ENCODE results near the gene MRC2. TPM values are rescaled to one million over a fixed set of nuclear protein-coding genes. Genes with fewer than 3 reads are reported as not detected.

The MRC2 gene
- total RNA-seq, 1 donor from 2014 or later = 127 TPM

GRCh38 chr17:62712171-62712581 is 84.7 kb downstream of the MRC2 start:
- no peaks in the 10 kb centered on the region for H3K36me3 ChIP-seq
- no peaks in the 10 kb centered on the region for H3K27me3 ChIP-seq
- ATAC-seq = no peak
- intact Hi-C loops (cut with DNase I) = loop anchor here (5.0 kb wide), 1 partner anchor 320 kb away; no protein-coding TSS in a partner anchor
- DNase-seq = no peak
- H3K4me1 ChIP-seq = no peaks in the 10 kb centered on the region
- no peak overlapping the region for H3K27ac ChIP-seq
- TF ChIP-seq, protein P1, sequence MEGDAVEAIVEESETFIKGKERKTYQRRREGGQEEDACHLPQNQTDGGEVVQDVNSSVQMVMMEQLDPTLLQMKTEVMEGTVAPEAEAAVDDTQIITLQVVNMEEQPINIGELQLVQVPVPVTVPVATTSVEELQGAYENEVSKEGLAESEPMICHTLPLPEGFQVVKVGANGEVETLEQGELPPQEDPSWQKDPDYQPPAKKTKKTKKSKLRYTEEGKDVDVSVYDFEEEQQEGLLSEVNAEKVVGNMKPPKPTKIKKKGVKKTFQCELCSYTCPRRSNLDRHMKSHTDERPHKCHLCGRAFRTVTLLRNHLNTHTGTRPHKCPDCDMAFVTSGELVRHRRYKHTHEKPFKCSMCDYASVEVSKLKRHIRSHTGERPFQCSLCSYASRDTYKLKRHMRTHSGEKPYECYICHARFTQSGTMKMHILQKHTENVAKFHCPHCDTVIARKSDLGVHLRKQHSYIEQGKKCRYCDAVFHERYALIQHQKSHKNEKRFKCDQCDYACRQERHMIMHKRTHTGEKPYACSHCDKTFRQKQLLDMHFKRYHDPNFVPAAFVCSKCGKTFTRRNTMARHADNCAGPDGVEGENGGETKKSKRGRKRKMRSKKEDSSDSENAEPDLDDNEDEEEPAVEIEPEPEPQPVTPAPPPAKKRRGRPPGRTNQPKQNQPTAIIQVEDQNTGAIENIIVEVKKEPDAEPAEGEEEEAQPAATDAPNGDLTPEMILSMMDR (IDR thresholded peaks at IDR 0.05) = no peak
- H3K9me3 ChIP-seq = no peaks in the 10 kb centered on the region
- no peak overlapping the region for H3K4me3 ChIP-seq

- TF ChIP-seq, protein P1 (IDR thresholded peaks at IDR 0.05) = no peak
- intact Hi-C loops (cut with DNase I) = loop anchor here (5.0 kb wide), 1 partner anchor 319 kb away; no protein-coding TSS in a partner anchor
- no peak for DNase-seq
- no peak overlapping the region for H3K4me3 ChIP-seq
- H3K9me3 ChIP-seq = no peaks in the 10 kb centered on the region
- no peaks in the 10 kb centered on the region for H3K36me3 ChIP-seq
- no peaks in the 10 kb centered on the region for H3K27me3 ChIP-seq
- H3K27ac ChIP-seq = no peak overlapping the region
- ATAC-seq = no peak
- H3K4me1 ChIP-seq = no peaks in the 10 kb centered on the region
These were observed 85.8 kb downstream of the MRC2 start for GRCh38 chr17:62713086-62713881.

DNA sequence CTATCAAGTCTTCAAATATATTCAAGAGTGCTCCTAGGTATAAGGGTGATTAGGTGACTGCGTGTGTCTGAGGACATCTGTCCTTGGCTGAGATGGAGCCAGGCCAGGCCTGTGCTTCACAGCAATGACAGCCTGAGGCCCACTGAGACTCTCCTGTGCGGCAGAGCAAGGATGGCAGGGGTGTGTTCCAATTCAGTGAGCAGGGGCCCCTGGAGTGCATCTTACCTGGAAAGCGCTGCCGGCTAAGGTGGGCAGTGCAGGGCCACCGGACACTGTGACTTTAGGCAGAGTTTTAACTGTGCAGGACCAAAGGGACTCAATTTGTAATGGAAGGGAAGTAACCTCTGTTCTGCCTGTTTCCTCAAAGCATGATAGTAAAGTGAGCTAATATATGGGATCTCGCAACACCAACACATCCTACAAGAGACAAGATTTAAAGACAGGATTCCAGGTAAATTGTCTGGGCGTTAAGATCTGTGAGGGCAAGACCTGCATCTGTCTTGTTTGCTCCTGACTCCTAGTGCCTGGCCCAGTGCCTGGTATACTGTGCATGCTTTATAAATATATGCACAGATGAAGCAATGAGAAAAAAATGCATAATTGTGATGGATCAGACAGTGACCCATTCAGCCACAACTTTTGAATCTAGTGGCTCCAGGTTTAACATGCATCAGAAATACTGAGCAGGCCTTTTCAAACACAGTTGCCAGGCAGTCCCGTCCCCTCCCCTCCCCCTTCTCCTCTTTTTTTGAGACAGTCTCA is 86.7 kb downstream of the MRC2 start:
- no peak overlapping the region for H3K27ac ChIP-seq
- DNase-seq = no peak
- H3K4me1 ChIP-seq = no peaks in the 10 kb centered on the region
- intact Hi-C loops (cut with DNase I) = loop anchor here (5.0 kb wide), 1 partner anchor 318 kb away; no protein-coding TSS in a partner anchor
- no peak for ATAC-seq
- TF ChIP-seq, protein P1 (IDR thresholded peaks at IDR 0.05) = no peak
- no peaks in the 10 kb centered on the region for H3K9me3 ChIP-seq
- no peaks in the 10 kb centered on the region for H3K36me3 ChIP-seq
- H3K4me3 ChIP-seq = no peak overlapping the region
- H3K27me3 ChIP-seq = no peaks in the 10 kb centered on the region

DNA sequence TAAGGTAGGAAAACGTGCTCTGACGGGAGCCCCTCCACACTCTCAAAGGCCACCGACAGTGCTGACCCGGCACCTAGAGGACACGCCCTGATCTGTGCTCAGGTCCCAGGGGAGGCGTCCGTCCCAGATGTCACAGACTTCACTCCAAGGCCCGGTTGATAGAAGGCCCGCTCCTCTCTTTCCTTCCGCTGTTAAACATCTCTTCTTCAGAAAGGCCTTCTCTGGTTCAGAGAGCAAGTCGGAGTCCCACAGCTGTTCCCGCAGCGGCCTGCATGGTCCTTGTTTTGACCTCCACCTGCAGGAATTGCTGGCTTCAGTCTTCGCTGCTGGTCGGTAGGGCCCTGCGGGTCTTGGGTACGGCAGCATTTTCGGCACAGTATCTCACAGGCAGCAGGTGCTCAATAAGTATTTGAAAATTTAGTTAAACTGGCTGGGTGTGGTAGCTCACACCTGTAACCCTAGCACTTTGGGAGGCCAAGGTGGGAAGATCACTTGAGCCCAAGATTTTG is 88.5 kb downstream of the MRC2 start:
- no peak for DNase-seq
- Histone ChIP-seq H3K4me3 (no peak overlapping the region), H3K36me3 (no peaks in the 10 kb centered on the region), H3K27me3 (no peaks in the 10 kb centered on the region), H3K9me3 (no peaks in the 10 kb centered on the region), H3K27ac (no peak overlapping the region), H3K4me1 (no peaks in the 10 kb centered on the region)
- no peak for ATAC-seq
- TF ChIP-seq, protein P1 (IDR thresholded peaks at IDR 0.05) = no peak
- intact Hi-C loops (cut with DNase I) = no loop called here

DNA sequence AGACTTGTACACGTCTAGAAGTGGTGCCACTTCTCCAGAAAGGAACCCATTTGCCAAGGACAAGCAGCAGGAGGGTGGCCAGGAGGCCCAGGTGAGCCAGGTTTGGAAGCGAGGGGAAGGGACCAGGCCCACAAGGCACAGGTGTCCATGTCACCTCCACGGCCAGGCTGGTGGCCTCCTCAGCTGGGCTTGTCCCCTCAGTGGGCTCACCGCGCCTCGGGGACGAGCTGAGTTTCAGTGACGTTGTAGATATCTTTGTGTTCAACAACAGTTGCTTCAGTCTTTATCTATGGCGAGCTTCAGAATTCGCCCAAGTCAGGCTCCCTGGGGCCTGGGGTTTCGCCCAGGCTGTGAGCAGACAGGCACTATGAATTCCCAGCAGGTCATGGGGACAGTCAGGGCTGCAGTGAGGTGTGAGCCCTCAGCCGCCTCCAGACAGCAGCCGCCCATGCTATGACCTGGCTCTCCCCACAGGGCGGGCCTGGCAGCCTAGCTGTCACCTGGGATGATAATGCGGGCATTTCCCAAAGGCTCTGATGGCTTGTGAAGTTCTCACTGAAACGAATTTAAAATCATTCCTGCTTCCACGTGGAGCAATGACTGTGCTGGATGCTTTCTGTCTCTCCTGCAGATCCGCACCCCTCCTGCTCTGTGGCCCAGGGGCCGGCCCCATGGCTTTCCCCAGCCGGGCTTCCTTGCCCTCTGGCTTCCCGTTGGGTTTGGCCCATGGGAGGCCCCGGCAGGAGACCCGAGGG is 89.5 kb downstream of the MRC2 start:
- intact Hi-C loops (cut with DNase I) = no loop called here
- H3K4me3 ChIP-seq = no peak overlapping the region
- no peak overlapping the region for H3K27ac ChIP-seq
- TF ChIP-seq, protein P1 (IDR thresholded peaks at IDR 0.05) = no peak
- H3K36me3 ChIP-seq = no peaks in the 10 kb centered on the region
- DNase-seq = no peak
- no peaks in the 10 kb centered on the region for H3K9me3 ChIP-seq
- no peak for ATAC-seq
- H3K4me1 ChIP-seq = no peaks in the 10 kb centered on the region
- no peaks in the 10 kb centered on the region for H3K27me3 ChIP-seq

Measured in upper lobe of right lung (tissue), 1 donor.